Coronary artery (tissue), 2 donors: ENCODE measurements around the gene HSPB9.

Source experiments
- DNase-seq: peaks from one replicate; pipeline ENCODE4 v3.0.0-alpha.2; 2017; ENCODE audit warnings: low spot score
- H3K27ac ChIP-seq, 2 donors: fragments of 200-600 bp; sonication (generic); one replicate each; pipeline ENCODE4 v1.5.1; 2016 to 2019
- H3K4me3 ChIP-seq: fragments of 200-600 bp; sonication (generic); 2 replicates; pipeline ENCODE4 v1.5.1; 2016; ENCODE audit warnings: mild to moderate bottlenecking, moderate library complexity
- TF ChIP-seq, protein P1 (sequence below): fragments of 200-600 bp; sonication (generic); IDR thresholded peaks from one replicate; pipeline ENCODE4 v1.5.1; 2019; ENCODE audit warnings: antibody characterized with exemption

Gene HSPB9, protein sequence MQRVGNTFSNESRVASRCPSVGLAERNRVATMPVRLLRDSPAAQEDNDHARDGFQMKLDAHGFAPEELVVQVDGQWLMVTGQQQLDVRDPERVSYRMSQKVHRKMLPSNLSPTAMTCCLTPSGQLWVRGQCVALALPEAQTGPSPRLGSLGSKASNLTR

DNA sequence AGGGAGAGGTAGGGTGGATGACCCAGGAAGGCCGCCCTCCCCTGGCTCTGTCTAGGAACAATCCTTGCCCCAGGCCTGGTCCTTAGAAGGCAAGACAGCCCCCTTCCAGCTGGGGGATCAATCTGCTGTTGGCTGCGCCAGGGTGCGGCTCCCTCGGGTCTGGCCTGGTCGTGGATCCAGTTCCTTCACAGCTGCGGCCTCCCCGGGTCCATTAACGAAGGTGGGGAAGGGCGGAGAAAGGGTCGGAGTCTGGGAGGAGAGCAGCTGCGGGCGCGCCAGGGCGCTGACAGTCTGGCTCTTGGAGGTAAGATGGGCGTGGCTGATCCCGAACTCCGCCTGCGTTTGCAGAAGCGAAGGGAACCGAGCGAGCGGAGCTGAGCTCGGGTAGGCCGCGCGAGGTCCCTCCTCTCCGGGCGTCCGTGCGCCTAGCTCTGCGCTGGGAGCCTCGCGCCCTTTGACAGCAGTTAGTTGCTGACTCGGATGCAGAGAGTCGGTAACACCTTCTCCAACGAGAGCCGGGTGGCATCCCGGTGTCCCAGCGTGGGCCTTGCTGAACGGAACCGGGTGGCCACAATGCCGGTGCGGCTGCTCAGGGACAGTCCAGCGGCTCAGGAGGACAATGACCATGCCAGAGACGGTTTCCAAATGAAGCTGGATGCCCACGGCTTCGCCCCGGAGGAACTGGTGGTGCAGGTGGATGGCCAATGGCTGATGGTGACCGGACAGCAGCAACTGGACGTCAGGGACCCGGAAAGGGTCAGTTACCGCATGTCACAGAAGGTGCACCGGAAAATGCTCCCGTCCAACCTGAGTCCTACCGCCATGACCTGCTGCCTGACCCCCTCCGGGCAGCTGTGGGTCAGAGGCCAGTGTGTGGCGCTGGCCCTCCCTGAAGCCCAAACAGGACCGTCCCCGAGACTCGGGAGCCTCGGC, at the start of gene HSPB9:
TSS of gene HSPB9 (plus strand) at position 434 of the 933 bp plus-strand sequence. CDS start at position 481, 47 bp downstream.
- Histone ChIP-seq H3K27ac (no peak within 1 kb of the TSS), H3K4me3 (no peak within 1 kb of the TSS)
- TF ChIP-seq, protein P1, sequence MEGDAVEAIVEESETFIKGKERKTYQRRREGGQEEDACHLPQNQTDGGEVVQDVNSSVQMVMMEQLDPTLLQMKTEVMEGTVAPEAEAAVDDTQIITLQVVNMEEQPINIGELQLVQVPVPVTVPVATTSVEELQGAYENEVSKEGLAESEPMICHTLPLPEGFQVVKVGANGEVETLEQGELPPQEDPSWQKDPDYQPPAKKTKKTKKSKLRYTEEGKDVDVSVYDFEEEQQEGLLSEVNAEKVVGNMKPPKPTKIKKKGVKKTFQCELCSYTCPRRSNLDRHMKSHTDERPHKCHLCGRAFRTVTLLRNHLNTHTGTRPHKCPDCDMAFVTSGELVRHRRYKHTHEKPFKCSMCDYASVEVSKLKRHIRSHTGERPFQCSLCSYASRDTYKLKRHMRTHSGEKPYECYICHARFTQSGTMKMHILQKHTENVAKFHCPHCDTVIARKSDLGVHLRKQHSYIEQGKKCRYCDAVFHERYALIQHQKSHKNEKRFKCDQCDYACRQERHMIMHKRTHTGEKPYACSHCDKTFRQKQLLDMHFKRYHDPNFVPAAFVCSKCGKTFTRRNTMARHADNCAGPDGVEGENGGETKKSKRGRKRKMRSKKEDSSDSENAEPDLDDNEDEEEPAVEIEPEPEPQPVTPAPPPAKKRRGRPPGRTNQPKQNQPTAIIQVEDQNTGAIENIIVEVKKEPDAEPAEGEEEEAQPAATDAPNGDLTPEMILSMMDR: no peak
- no peak for DNase-seq

DNA sequence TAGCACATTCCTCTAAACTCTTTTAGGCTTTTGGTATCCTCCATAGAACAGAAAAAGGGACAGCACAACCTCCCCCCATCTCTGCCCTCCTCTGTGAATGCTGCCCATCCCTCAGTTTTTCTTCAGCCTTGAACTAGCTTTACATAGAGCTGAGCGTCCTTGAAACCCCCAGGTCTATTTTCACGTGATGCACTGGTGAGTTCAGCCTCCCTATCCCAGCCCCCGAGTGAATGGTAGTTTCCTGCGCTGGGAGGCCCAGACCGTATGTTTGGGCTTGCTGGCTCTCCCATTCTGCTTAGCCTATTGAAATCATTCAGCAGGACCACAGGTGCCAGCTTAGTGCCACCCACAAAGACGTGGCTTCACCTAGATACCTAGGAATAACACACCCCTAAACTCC, 46.8 kb upstream of the HSPB9 start:
- TF ChIP-seq, protein P1: no peak
- H3K27ac ChIP-seq: no peak overlapping the region
- H3K4me3 ChIP-seq: no peak overlapping the region
- DNase-seq: no peak

DNA sequence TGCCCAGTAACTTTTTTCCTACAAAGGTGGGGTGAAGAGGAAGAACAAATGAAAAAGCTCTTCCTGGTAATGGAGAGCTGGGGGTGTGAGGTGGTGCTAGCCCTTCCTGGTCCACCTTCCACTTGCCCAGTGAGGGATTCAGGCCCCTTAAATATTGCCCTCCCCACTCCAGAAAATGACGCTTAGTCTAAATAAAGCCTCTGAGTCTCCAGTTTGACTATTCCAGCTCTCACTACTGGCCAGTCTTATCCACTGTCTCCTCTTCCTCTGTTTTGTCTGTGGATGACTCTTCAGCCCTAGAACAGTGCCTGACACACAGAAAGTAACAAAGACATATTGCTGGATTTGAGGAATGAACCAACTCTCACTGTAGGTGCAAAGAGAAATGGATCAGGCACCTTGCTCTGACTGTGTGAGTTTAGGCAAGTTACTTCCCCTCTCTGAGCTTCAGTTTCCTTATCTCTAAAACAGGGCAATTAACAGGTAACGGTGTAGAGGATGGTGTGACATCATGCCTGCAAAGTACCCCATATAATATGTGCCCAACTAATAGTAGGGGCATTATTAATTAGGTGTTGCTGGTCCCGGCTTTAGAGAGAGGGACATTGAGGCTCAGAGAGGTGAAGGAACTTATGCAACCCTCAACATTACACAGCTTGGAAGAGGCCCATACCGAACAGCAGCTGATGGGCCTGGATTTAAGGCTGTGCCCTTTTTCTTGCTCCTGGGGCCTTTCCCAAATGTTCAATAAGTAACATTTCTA, 45.6 kb upstream of the HSPB9 start:
- TF ChIP-seq, protein P1: no peak
- DNase-seq: no peak
- no peak overlapping the region for H3K27ac ChIP-seq

DNA sequence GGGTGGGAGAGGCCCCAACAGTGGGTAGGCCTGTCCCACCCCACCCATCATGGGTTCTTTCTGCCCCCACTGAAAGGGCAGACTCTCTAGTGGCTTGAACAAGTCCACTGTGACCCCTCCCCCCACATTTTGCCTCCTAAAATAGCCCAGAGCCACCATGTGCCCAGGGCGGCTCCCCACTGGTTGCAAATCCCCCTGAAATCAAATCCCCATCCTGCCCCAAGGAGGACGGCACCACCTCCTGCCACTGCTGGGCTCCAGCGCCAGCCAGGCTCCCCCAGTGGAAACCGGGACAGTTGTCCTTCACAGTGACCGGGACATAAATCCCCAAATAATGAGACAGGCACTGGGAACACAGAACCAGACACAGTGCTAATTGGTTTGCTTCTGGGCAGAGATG, 44.8 kb upstream of the HSPB9 start:
- no peak for DNase-seq
- TF ChIP-seq, protein P1: no peak
- no peak overlapping the region for H3K27ac ChIP-seq
- no peak overlapping the region for H3K4me3 ChIP-seq

More for the DNA sequence above, 45.6 kb upstream of the HSPB9 start:
- no peak overlapping the region for H3K4me3 ChIP-seq

DNA sequence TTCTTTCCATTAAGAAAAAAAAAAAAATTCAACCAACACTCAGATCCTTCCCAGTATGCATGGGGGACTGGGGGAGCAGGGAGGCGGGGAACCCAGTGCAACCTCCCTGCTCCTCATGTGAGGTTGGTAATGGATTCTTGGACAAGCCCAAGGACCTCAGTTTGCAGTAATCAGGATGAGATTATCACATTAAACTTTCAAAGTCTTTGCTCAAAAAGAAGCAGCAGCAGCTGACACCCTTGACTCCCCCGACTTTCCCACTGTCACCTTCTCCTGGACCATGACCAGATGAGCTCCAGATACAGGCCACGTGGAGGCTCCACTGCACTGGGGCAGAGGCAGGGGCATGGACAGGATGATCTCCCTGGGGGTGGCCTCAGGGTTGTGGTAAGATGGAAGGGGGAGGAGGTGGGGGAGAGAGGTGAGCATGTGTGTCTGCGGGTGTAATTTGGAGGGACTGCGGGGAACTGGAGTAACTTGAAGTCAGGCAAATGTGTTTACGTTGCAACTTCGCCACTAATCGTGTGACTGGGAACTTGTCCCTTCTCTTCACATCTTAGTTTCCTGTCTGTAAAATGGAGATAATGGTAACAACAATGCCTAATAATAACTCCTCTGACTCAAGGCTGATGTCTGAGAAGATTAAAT, 44.1 kb upstream of the HSPB9 start:
- no peak for DNase-seq
- TF ChIP-seq, protein P1: no peak
- Histone ChIP-seq H3K4me3 (no peak overlapping the region), H3K27ac (no peak overlapping the region)

DNA sequence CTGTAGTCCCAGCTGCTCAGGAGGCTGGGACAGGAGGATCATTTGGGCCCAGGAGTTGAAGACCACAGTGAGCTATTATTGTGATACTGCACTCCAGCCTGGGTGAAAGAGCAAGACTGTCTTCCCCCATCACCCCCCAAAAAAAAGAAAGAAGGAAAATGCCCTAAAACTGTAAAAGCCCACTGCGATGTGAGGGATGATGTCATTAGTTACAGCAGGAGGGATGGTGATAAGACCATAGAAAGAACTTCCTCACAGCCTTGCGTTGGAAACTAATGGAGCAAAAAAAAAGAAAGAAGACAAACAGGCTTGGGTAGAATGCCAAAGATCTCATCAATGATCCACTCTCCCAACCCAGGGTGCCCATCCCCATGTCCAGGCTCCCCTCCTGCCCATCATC, 43.1 kb upstream of the HSPB9 start:
- no peak for DNase-seq
- H3K4me3 ChIP-seq: no peak overlapping the region
- no peak overlapping the region for H3K27ac ChIP-seq
- TF ChIP-seq, protein P1: no peak
